ENCODE results near the gene ZFP37.

DNA sequence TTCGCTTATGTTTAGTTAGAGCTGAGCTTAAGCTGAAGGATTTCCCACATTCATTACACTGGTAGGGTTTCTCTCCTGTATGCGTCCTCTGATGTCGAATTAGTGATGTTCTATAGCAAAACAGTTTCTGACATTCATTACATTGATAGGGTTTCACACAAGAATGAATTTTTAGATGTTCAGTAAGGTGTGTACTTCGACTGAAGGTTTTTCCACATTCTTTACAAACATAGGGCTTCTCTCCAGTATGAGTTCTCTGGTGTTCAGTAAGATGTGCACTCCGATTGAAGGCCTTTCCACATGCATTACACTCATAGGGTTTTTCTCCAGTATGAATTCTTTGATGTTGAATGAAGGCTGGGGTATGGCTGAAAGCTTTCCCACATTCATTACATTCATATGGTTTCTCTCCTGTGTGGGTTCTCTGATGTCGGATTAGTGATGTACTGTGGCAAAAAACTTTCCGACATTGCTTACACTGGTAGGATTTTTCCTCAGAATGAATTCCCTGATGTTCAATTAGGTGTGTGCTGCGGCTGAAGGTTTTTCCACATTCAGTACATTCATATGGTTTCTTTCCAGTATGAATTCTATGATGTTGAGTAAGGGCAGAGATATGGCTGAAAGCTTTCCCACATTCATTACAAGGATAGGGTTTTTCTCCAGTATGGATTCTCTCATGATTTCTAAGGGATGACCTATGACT lies 59.1 kb downstream of the ZFP37 start:
- TF ChIP-seq POLR2A (IDR thresholded peaks at IDR 0.05) = no peak
- TF ChIP-seq, protein P1, sequence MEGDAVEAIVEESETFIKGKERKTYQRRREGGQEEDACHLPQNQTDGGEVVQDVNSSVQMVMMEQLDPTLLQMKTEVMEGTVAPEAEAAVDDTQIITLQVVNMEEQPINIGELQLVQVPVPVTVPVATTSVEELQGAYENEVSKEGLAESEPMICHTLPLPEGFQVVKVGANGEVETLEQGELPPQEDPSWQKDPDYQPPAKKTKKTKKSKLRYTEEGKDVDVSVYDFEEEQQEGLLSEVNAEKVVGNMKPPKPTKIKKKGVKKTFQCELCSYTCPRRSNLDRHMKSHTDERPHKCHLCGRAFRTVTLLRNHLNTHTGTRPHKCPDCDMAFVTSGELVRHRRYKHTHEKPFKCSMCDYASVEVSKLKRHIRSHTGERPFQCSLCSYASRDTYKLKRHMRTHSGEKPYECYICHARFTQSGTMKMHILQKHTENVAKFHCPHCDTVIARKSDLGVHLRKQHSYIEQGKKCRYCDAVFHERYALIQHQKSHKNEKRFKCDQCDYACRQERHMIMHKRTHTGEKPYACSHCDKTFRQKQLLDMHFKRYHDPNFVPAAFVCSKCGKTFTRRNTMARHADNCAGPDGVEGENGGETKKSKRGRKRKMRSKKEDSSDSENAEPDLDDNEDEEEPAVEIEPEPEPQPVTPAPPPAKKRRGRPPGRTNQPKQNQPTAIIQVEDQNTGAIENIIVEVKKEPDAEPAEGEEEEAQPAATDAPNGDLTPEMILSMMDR (IDR thresholded peaks at IDR 0.05) = no peak

All from right lobe of liver (tissue), 4 donors.